Effector memory CD8-positive, alpha-beta T cell (primary cell): ENCODE results near the gene CELA3B.
"Not testable (repeated sequence)": the region's sequence is repeated elsewhere in the genome, so short reads cannot be mapped to it uniquely, and the experiment has no call there.

ENCODE experiments used
- ATAC-seq: fragments of 150-1000 bp; cut with Tn5 transposase; replicated peaks from 2 replicates; pipeline ENCODE4 v1.10.0; 2021; ENCODE audit warnings: mild to moderate bottlenecking, moderate library complexity
- DNase-seq, 3 experiments: peaks; one replicate each; pipeline ENCODE4 v3.0.0; 2021
- H3K27ac Mint-ChIP-seq, 2 donors: one replicate each; pipeline ENCODE4 v1.8.0; 2022; ENCODE audit warnings: mild to moderate bottlenecking in 2 of 2, mixed read lengths in 2 of 2, moderate library complexity in 2 of 2
- H3K27me3 Mint-ChIP-seq, 2 donors: one replicate each; pipeline ENCODE4 v1.8.0; 2022; ENCODE audit warnings: mixed read lengths in 2 of 2
- H3K36me3 Mint-ChIP-seq: one replicate; pipeline ENCODE4 v1.8.0; 2022; ENCODE audit warnings: mild to moderate bottlenecking, moderate library complexity, mixed read lengths; ENCODE audit not compliant: insufficient read depth
- H3K4me1 Mint-ChIP-seq, 2 donors: one replicate each; pipeline ENCODE4 v1.8.0; 2022; ENCODE audit warnings: low read depth in 2 of 2, mixed read lengths in 2 of 2
- H3K4me3 Mint-ChIP-seq, 2 donors: one replicate each; pipeline ENCODE4 v1.8.0; 2022; ENCODE audit warnings: mild to moderate bottlenecking in 2 of 2, mixed read lengths in 2 of 2, moderate library complexity in 2 of 2
- H3K9me3 Mint-ChIP-seq, 2 donors: one replicate each; pipeline ENCODE4 v1.8.0; 2022; ENCODE audit warnings: mixed read lengths in 2 of 2

CELA3B gene

DNA sequence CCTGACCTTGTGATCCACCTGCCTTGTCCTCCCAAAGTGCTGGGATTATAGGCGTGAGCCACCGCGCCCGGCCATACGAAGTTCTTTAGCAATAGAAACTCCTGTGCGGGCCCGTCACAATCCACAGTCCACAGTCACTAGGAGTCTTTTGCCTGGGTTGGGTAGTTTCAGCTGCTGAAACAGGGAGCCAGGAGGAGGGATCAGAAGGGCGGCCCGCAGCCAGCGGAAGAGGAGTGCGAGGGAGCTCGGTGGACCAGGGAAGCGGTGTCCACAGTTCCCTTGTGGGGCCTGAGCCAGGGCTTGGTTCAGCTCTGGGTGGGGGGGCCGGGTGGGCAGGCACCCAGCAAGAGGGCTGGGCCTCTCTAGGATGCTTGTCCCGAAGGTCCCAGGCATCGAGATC, 21.8 kb upstream of the CELA3B start:
- DNase-seq (no peak), ATAC-seq (no peak)
- Mint-ChIP-seq H3K4me3 (no peak overlapping the region), H3K9me3 (no peaks in the 10 kb centered on the region), H3K4me1 (peaks cover 3 to 19% of the 10 kb centered on the region in 2 donors), H3K36me3 (no peaks in the 10 kb centered on the region), H3K27ac (peak overlapping the region in 1 of 2 donors; percentile 12), H3K27me3 (peaks cover 7 to 23% of the 10 kb centered on the region in 2 donors)

GRCh38 chr1:21955501-21956281, 21.1 kb upstream of the CELA3B start:
- H3K4me1 Mint-ChIP-seq = peaks cover 3 to 19% of the 10 kb centered on the region in 2 donors
- H3K27ac Mint-ChIP-seq = no peak overlapping the region
- ATAC-seq = no peak
- H3K27me3 Mint-ChIP-seq = peaks cover 7 to 23% of the 10 kb centered on the region in 2 donors
- no peak overlapping the region for H3K4me3 Mint-ChIP-seq
- no peaks in the 10 kb centered on the region for H3K9me3 Mint-ChIP-seq
- no peaks in the 10 kb centered on the region for H3K36me3 Mint-ChIP-seq
- DNase-seq = no peak

DNA sequence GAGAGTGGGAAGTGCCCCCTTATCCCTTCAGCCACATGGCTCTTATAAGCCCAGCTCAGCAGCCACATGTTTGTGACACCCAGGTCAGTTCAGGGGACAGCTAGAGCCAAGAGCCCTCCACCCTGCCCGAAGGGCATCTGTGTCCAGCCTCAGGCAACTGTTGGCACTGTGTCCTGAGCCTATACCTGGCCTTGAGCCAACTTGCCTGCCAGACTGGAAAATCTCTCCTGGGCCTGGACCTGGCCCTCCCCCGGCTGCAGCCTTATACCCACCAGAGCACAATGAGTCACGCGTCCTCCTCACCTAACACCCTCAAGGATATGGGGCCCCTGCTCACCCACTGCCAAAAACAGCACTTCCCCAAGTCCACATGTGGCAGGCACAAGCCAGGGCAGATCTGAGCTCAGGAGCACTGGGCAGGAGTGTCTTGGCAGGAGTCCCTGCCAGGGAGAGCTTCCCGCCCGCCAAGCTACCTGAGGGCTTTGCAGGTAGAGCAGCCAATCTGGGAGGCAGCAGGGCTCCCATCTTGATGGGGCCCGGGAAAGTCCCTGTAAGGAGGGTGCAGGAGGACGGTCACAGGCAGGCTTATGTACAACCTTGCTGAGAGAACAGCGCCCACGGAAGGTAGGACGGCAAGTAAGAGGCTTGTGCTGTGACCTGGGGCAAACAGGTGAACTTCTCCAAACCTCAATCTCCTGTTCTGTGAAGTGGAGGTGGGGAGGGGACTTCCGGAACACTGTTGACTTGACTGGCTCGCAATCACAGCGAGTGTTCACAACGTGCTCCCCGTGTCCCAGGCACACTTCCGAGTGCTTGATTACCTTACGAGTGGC, 19.9 kb upstream of the CELA3B start:
- no peaks in the 10 kb centered on the region for H3K36me3 Mint-ChIP-seq
- ATAC-seq (peak; percentile 89), DNase-seq (peak in 2 of 3 experiments; percentile 10 to 24)
- H3K4me1 Mint-ChIP-seq = peaks cover 3 to 19% of the 10 kb centered on the region in 2 donors
- peak overlapping the region; percentile 26 to 76 for H3K4me3 Mint-ChIP-seq
- peaks cover 7 to 23% of the 10 kb centered on the region in 2 donors for H3K27me3 Mint-ChIP-seq
- peak overlapping the region in 1 of 2 donors; percentile 82 for H3K27ac Mint-ChIP-seq
- no peaks in the 10 kb centered on the region for H3K9me3 Mint-ChIP-seq

- H3K36me3 Mint-ChIP-seq = no peaks in the 10 kb centered on the region
- H3K4me1 Mint-ChIP-seq = peaks cover 6 to 21% of the 10 kb centered on the region in 2 donors
- ATAC-seq = no peak
- no peak overlapping the region for H3K4me3 Mint-ChIP-seq
- peaks cover 14 to 26% of the 10 kb centered on the region in 2 donors for H3K27me3 Mint-ChIP-seq
- no peak for DNase-seq
- no peaks in the 10 kb centered on the region for H3K9me3 Mint-ChIP-seq
- H3K27ac Mint-ChIP-seq = no peak overlapping the region
Observed at GRCh38 chr1:21961337-21961736, 15.5 kb upstream of the CELA3B start.

- Mint-ChIP-seq H3K4me3 (no peak overlapping the region), H3K36me3 (no peaks in the 10 kb centered on the region), H3K27me3 (peaks cover 18 to 28% of the 10 kb centered on the region in 2 donors), H3K9me3 (no peaks in the 10 kb centered on the region), H3K4me1 (peaks cover 6 to 16% of the 10 kb centered on the region in 2 donors), H3K27ac (no peak overlapping the region)
- ATAC-seq (no peak), DNase-seq (no peak)
Observed at GRCh38 chr1:21961799-21962198, 15.0 kb upstream of the CELA3B start.

DNA sequence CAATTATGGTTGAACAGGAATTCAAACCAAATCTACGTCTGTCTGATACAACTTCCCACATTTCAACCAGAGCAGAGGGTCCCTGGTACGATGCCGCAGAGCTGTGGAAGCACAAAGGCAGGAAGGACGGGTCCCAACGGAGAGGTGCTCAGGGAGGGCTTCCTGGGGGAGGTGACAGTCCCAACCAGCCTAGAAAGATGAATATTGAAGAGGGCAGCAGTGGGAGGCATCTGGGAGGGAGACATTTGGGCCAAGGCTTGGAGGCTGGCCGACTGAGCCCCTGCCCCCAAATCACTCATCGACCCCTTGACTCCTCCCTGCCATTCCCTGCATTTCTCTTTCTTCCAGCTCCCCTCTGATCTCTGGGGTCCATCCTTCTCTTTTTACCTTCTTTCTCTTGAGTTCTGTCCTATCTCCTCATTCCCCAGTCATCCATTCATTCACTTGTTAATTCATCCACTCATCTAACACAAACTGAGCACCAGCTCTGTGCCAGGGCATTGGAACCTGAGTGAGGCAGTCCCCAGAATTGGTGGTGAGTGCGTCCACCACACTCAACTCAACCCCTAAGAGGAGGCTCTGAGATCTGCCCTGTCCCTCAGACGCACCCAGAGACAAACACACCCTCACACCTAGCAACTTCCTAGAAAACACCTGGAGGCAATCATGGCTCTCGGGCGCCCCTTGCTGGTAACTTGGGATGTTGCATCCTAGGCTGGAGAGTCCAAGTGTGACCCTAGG, 13.2 kb upstream of the CELA3B start:
- Mint-ChIP-seq H3K36me3 (peaks cover under 1% of the 10 kb centered on the region), H3K9me3 (no peaks in the 10 kb centered on the region), H3K27me3 (peaks cover 12% of the 10 kb centered on the region in 2 donors), H3K27ac (no peak overlapping the region), H3K4me1 (peaks cover 3% of the 10 kb centered on the region in 2 donors), H3K4me3 (no peak overlapping the region)
- ATAC-seq (peak; percentile 93), DNase-seq (peak; percentile 78 to 80 (median 78))

GRCh38 chr1:21966247-21967000, 10.4 kb upstream of the CELA3B start:
- ATAC-seq = no peak

DNA sequence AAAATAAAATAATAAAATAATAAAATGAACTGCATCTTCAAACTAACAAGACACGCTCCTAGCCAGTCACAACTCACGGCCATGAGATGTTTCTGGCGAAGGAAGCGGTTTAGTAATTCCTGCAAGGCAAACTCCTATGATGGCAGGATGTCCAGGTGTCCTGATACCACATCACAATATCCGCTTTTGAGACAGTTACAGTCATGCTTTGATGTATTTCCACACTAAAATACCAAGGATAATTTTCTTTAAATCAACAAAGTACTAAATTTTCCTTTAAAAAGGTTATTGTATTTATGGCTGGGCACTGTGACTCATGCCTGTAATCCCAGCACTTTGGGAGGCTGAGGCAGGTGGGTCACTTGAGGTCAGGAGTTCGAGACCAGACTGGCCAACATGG, 9.6 kb upstream of the CELA3B start:
- not testable (repeated sequence) for DNase-seq, H3K36me3 Mint-ChIP-seq, H3K9me3 Mint-ChIP-seq, H3K4me1 Mint-ChIP-seq, H3K4me3 Mint-ChIP-seq, ATAC-seq, H3K27ac Mint-ChIP-seq
- peaks cover 10 to 12% of the 10 kb centered on the region in 2 donors for H3K27me3 Mint-ChIP-seq

More at GRCh38 chr1:21966247-21967000, 10.4 kb upstream of the CELA3B start:
- Mint-ChIP-seq H3K27me3 (peaks cover 10 to 12% of the 10 kb centered on the region in 2 donors), H3K4me3 (no peak overlapping the region), H3K9me3 (no peaks in the 10 kb centered on the region), H3K36me3 (peaks cover 4% of the 10 kb centered on the region), H3K4me1 (peaks cover 3% of the 10 kb centered on the region in 2 donors), H3K27ac (no peak overlapping the region)
- no peak for DNase-seq

- not testable (repeated sequence) for H3K36me3 Mint-ChIP-seq
Observed at GRCh38 chr1:21969066-21969465, 7.8 kb upstream of the CELA3B start.

GRCh38 chr1:21970523-21970922, 6.3 kb upstream of the CELA3B start:
- H3K4me1 Mint-ChIP-seq, H3K9me3 Mint-ChIP-seq, DNase-seq, ATAC-seq, H3K4me3 Mint-ChIP-seq, H3K36me3 Mint-ChIP-seq, H3K27ac Mint-ChIP-seq: not testable (repeated sequence)
- H3K27me3 Mint-ChIP-seq = peaks cover 5 to 10% of the 10 kb centered on the region in 2 donors

More at GRCh38 chr1:21969066-21969465, 7.8 kb upstream of the CELA3B start:
- not testable (repeated sequence) for ATAC-seq, DNase-seq, H3K4me1 Mint-ChIP-seq, H3K9me3 Mint-ChIP-seq, H3K4me3 Mint-ChIP-seq, H3K27ac Mint-ChIP-seq
- H3K27me3 Mint-ChIP-seq = peaks cover 10 to 12% of the 10 kb centered on the region in 2 donors

GRCh38 chr1:21972973-21973441, 3.8 kb upstream of the CELA3B start:
- H3K27ac Mint-ChIP-seq, H3K27me3 Mint-ChIP-seq, H3K4me1 Mint-ChIP-seq, ATAC-seq, H3K4me3 Mint-ChIP-seq, H3K9me3 Mint-ChIP-seq, DNase-seq, H3K36me3 Mint-ChIP-seq: not testable (repeated sequence)

- not testable (repeated sequence) for ATAC-seq, DNase-seq, H3K4me1 Mint-ChIP-seq
Observed at GRCh38 chr1:21973948-21974347, 2.9 kb upstream of the CELA3B start.

More at GRCh38 chr1:21973948-21974347, 2.9 kb upstream of the CELA3B start:
- not testable (repeated sequence) for H3K36me3 Mint-ChIP-seq, H3K4me3 Mint-ChIP-seq, H3K27me3 Mint-ChIP-seq, H3K9me3 Mint-ChIP-seq
- H3K27ac Mint-ChIP-seq = peak overlapping the region in 1 of 2 donors; percentile 10
